C4-2B (cell line): ENCODE measurements around the gene EVI5L.

Experiments used
- ZFX ChIP-seq: fragments of 450-650 bp; IDR thresholded peaks from 2 replicates; pipeline ENCODE4 v1.6.1; 2017
- TF ChIP-seq, protein P1 (sequence below): fragments of 450-650 bp; conservative IDR thresholded peaks from 2 replicates; pipeline ENCODE4 v1.5.1; 2017; ENCODE audit warnings: mild to moderate bottlenecking

DNA sequence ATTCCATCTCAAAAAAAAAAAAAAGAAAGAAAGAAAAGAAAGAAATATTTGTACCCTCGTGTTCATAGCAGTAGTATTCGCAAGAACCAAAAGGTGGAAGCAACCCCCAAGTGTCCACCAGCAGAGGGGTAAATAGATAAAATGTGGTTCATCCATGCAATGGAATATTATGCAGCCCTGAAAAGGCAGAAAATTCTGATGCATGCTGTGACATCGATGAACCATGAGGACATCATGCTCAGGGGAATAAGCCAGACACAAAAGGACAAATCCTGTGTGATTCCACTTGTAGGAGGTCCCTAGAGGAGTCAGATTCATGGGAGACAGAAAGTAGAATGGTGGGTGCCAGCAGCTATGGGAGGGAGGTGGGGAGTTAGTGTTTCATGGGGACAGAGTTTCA, 51.9 kb downstream of the EVI5L start:
- TF ChIP-seq, protein P1, sequence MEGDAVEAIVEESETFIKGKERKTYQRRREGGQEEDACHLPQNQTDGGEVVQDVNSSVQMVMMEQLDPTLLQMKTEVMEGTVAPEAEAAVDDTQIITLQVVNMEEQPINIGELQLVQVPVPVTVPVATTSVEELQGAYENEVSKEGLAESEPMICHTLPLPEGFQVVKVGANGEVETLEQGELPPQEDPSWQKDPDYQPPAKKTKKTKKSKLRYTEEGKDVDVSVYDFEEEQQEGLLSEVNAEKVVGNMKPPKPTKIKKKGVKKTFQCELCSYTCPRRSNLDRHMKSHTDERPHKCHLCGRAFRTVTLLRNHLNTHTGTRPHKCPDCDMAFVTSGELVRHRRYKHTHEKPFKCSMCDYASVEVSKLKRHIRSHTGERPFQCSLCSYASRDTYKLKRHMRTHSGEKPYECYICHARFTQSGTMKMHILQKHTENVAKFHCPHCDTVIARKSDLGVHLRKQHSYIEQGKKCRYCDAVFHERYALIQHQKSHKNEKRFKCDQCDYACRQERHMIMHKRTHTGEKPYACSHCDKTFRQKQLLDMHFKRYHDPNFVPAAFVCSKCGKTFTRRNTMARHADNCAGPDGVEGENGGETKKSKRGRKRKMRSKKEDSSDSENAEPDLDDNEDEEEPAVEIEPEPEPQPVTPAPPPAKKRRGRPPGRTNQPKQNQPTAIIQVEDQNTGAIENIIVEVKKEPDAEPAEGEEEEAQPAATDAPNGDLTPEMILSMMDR: no peak
- no peak for TF ChIP-seq ZFX
